NCI-H146 treated with DMSO at 0.1 percent for 48 hours (cell line): ENCODE measurements around the gene GNPAT.

Experiments
- DNase-seq: peaks from one replicate; lab custom pipeline; 2025; ENCODE audit not compliant: unreplicated experiment; lab: John Stamatoyannopoulos, UW

The GNPAT gene

GRCh38 chr1:231242516-231243198 lies 1.6 kb downstream of the GNPAT start:
- no peak for DNase-seq

GRCh38 chr1:231248778-231249177 lies 7.8 kb downstream of the GNPAT start:
- DNase-seq: no peak

- DNase-seq: no peak
Observed at GRCh38 chr1:231252336-231252735, 11.3 kb downstream of the GNPAT start.

GRCh38 chr1:231260351-231260750 lies 19.3 kb downstream of the GNPAT start:
- DNase-seq: no peak

- no peak for DNase-seq
Observed at GRCh38 chr1:231264642-231265041, 23.6 kb downstream of the GNPAT start.

GRCh38 chr1:231265379-231265778 lies 24.4 kb downstream of the GNPAT start:
- DNase-seq: no peak

GRCh38 chr1:231266811-231267322 lies 25.9 kb downstream of the GNPAT start:
- DNase-seq: no peak

GRCh38 chr1:231272173-231272572 lies 31.2 kb downstream of the GNPAT start:
- no peak for DNase-seq

GRCh38 chr1:231272880-231273279 lies 31.9 kb downstream of the GNPAT start:
- no peak for DNase-seq

GRCh38 chr1:231274119-231274825 lies 33.3 kb downstream of the GNPAT start:
- DNase-seq: no peak

- DNase-seq: no peak
Observed at GRCh38 chr1:231278100-231278790, 37.2 kb downstream of the GNPAT start.

GRCh38 chr1:231279081-231279480 lies 38.1 kb downstream of the GNPAT start:
- DNase-seq: no peak

GRCh38 chr1:231279683-231280082 lies 38.7 kb downstream of the GNPAT start:
- DNase-seq: no peak

GRCh38 chr1:231284441-231284840 lies 43.4 kb downstream of the GNPAT start:
- DNase-seq: no peak

- no peak for DNase-seq
Observed at GRCh38 chr1:231286603-231287002, 45.6 kb downstream of the GNPAT start.

- DNase-seq: no peak
Observed at GRCh38 chr1:231295938-231296337, 54.9 kb downstream of the GNPAT start.

GRCh38 chr1:231301990-231302389 lies 61.0 kb downstream of the GNPAT start:
- no peak for DNase-seq

- DNase-seq: no peak
Observed at GRCh38 chr1:231310391-231310934, 69.5 kb downstream of the GNPAT start.

- no peak for DNase-seq
Observed at GRCh38 chr1:231311720-231312431, 70.9 kb downstream of the GNPAT start.

GRCh38 chr1:231312432-231312788 lies 71.4 kb downstream of the GNPAT start:
- no peak for DNase-seq

GRCh38 chr1:231313661-231314060 lies 72.6 kb downstream of the GNPAT start:
- DNase-seq: no peak
